ENCODE data around the gene PRKAG2.

- TF ChIP-seq POLR2A (IDR thresholded peaks at IDR 0.05; ENCODE audit: low read depth, low read length) (no peak), POLR2AphosphoS5 (IDR thresholded peaks at IDR 0.05; ENCODE audit: low read depth, low read length) (no peak), TAF1 (IDR thresholded peaks at IDR 0.05; ENCODE audit: low read depth, low read length) (no peak)
These were observed 297.3 kb downstream of the PRKAG2 start for GRCh38 chr7:151579644-151580043.

Measured in GM12891 (cell line).